ENCODE measurements around the gene GADD45B. TPM values are rescaled to one million over a fixed set of nuclear protein-coding genes. Genes with fewer than 3 reads are reported as not detected.

GADD45B gene
- total and polyA plus RNA-seq, 10 of the 15 experiments (the other 5 are each of a cell fraction or from before 2014, with no cell fraction given): 2.4 to 180 (median 91.1) TPM

DNA sequence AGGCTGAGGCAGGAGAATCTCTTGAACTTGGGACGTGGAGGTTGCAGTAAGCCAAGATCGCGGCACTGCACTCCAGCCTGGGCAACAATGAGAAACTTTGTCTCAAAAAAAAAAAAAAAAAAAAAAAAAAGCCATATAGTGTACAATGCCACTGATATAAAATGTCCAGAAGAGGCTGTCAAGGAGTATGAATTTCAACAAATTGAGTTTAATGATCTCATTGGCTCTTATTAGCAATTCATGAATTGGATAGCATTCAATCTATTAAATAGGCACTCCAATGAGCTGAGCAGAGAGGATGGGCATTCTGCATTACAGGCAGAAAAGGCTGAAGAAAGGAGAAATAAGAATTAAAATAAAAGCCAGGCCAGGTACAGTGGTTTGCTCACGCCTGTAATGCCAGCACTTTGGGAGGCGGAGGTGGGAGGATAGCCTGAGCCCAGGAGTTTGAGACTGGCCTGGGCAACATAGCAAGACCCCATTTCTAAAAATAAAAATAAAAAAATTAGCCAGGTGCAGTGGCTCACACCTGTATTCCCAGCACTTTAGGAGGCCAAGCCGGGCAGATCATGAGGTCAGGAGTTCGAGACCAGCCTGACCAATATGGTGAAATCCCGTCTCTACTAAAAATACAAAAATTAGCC, 18.4 kb upstream of the GADD45B start:
- H3K4me2 ChIP-seq (ENCODE audit: control insufficient read depth, insufficient read depth): peak overlapping the region; percentile 58
- WGBS (ENCODE audit: insufficient coverage, insufficient replicate concordance, low lambda C conversion rate, missing lambda C conversion rate): 92% methylated on average over 8 of the region's 8 CpGs
- H4K20me1 ChIP-seq (ENCODE audit: control insufficient read depth, insufficient read depth): peaks cover 9% of the 10 kb centered on the region
- intact Hi-C loops (cut with micrococcal nuclease; ENCODE audit: unreplicated experiment): no loop called here
- ChIA-PET RAD21 (ENCODE audit: unreplicated experiment) (interaction anchor here (0.6 to 1.5 kb wide), 7 partner anchors 37 to 578 kb away, joined by 3 to 5 read pairs (median 3); no protein-coding TSS in a partner anchor), POLR2A (interaction anchor here (0.7 to 1.6 kb wide), 6 partner anchors 18 to 244 kb away, joined by 4 to 11 read pairs (median 4); partner anchors contain the start of genes GADD45B and TIMM13), SMC1A (ENCODE audit: uncharacterized antibody, unreplicated experiment) (interaction anchor here (0.7 to 1.5 kb wide), 3 partner anchors 19 to 234 kb away, joined by 3 to 5 read pairs (median 4); partner anchors contain the start of gene GADD45B), CTCF (interaction anchor here (0.6 to 1.7 kb wide), 3 partner anchors 150 to 222 kb away, joined by 4 to 6 read pairs (median 4); partner anchors contain the start of gene PLEKHJ1)
- peaks cover 0 to 6% of the 10 kb centered on the region in 2 experiments; a peak in 2 of 4 replicates for H3K36me3 ChIP-seq (ENCODE audit: control insufficient read depth in 2 of 2, insufficient read depth in 2 of 2, low read length in 1 of 2)
- no peak for DNase-seq (ENCODE audit: low read depth, low spot score)
- H3K79me2 ChIP-seq (ENCODE audit: control insufficient read depth, insufficient read depth, low read length): peaks cover 48% of the 10 kb centered on the region
- H2AFZ ChIP-seq (ENCODE audit: control insufficient read depth, low read depth, low read length): peak overlapping the region; percentile 84; the same call in 1 of the 2 replicates
- peak overlapping the region; percentile 58 for H3K4me3 ChIP-seq
- peak overlapping the region; percentile 60 for H3K9ac ChIP-seq (ENCODE audit: control insufficient read depth, insufficient read depth, low read length)
- in situ Hi-C loops (cut with MboI): no loop called here
- no peak for FAIRE-seq
- peak overlapping the region; percentile 45 for H3K27ac ChIP-seq (ENCODE audit: control insufficient read depth, insufficient read depth)
- peaks cover 19% of the 10 kb centered on the region for H3K4me1 ChIP-seq (ENCODE audit: control insufficient read depth, insufficient read depth, low read length)
- no TSS peak for BruUV-seq (replicated peaks)
- no peak for ATAC-seq
- H3K27me3 ChIP-seq (replicated peaks in 1 of 2; ENCODE audit: control insufficient read depth in 2 of 2, insufficient read depth in 2 of 2, low read length in 1 of 2): no peaks in the 10 kb centered on the region
- no peaks in the 10 kb centered on the region for H3K9me3 ChIP-seq (replicated peaks; ENCODE audit: control insufficient read depth, insufficient read depth, low read length)
- TF ChIP-seq, protein P1, sequence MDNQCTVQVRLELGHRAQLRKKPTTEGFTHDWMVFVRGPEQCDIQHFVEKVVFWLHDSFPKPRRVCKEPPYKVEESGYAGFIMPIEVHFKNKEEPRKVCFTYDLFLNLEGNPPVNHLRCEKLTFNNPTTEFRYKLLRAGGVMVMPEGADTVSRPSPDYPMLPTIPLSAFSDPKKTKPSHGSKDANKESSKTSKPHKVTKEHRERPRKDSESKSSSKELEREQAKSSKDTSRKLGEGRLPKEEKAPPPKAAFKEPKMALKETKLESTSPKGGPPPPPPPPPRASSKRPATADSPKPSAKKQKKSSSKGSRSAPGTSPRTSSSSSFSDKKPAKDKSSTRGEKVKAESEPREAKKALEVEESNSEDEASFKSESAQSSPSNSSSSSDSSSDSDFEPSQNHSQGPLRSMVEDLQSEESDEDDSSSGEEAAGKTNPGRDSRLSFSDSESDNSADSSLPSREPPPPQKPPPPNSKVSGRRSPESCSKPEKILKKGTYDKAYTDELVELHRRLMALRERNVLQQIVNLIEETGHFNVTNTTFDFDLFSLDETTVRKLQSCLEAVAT (IDR thresholded peaks at IDR 0.05): peak; percentile 98
- TF ChIP-seq CBX3 (IDR thresholded peaks at IDR 0.05; ENCODE audit: borderline replicate concordance, low read depth) (no peak), NR2F1 (conservative IDR thresholded peaks at IDR 0.05) (no peak), SREBF2 (IDR thresholded peaks at IDR 0.05; ENCODE audit: low read length) (no peak)
